GM21423 (cell line): ENCODE data around the gene ALDH1A2.
"Not testable (repeated sequence)": the region's sequence is repeated elsewhere in the genome, so short reads cannot be mapped to it uniquely, and the experiment has no call there.

Source experiments
- ATAC-seq: cut with Tn5 transposase; IDR thresholded peaks from one replicate; pipeline ENCODE4 v1.9.1; 2021; ENCODE audit warnings: mild to moderate bottlenecking, moderate library complexity; ENCODE audit not compliant: unreplicated experiment

Gene ALDH1A2

DNA sequence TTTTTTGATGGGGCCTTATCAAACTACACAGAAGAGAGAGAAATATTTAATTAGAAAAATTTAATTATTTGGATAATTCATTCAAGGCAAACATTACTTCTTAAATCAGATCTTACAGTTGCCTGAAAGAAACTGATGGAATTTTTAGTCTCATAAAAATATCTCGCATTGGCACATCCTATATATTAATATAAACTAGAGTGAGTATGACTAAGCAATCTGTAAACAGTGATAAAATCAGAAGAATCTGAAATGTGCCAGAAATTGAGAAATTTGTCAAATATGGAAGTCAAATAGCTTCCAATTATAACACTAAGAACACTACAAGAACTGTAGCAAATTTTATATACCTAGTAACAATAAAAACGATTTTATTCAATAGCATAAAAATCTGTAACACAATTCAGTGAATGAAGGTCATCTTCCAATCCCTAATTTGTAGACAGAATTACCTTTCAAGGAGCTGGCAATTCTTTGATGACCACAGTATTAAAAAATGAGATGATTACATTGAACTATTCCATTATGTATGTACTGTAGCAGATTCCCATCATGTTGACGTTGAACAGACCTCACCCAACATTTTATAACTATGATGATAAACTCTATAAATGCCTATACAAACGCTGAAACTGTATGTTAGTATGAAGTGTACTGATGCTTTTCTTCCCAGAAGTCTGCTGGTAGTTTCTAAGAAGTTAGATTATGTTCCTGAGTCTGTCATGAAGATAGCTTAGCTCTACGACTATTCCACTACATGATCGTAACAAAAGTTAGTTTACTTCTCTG lies 63.0 kb downstream of the ALDH1A2 start:
- ATAC-seq: no peak

DNA sequence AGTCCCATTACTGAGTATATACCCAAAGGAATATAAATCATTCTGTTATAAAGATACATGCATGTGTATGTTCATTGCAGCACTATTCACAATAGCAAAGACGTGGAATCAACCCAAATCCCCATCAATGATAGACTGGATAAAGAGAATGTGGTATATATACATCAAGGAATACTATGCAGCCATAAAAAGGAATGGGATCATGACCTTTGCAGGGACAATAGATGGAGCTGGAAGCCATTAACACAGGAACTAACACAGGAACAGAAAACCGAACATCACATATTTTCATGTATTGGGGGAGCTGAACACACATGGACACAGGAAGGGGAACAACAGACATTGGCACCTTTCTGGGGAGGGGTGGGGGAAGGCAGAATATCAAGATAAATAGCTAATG lies 65.8 kb downstream of the ALDH1A2 start:
- ATAC-seq: not testable (repeated sequence)

DNA sequence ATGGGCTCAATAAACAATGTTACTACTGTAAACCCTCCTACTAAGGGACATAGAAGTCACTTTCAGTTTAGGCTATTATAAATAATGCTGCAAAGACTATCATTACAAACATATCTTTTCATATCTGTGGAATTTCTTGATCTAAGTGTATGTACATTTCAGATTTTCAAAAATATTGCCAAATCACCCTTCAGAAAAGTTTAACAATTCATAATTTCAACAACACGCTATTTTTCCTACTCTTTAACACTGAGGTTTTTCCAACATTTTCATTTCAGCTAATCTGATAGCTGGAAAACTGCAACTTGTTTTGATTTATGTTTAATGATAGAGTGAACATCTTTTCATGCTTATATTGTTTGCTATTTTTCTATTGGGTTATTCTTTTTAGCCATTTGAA lies 69.0 kb downstream of the ALDH1A2 start:
- no peak for ATAC-seq

DNA sequence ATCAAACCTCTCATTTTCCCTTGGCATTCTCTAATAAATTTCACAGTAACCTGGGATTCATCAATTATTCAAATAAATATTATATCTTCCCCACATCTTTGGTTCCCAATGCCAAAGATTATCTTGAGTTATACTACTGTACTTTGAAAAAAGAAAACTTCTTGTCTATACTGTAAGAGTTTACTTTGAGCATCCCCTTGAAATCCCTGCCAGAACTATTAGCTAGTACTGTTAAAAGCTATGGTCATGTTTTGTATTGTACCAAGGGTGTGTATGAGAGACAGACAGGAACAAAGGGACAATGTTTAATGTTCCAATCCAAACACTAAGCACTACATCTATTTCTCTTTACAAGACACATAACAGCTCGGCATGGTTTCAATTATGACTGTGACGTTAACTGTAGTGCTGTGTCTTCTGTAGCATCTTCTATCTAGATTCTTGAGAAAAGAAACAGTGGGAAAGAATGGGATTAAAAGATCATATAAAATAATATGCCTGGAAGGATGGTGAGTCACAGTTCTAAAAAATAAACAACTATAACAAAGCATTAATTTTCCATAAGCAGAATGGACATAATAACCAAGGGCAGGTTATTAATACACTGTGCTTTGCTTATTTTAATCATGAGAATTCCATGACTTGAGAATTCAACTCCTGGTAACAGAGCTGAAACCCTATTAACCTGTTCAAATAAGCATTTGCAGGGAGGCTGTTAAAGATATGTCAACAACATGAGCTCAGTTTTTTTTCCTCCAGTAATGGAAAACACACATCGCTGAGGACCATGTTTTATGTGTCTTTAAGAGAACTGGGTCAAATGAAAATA lies 71.1 kb downstream of the ALDH1A2 start:
- ATAC-seq: no peak

DNA sequence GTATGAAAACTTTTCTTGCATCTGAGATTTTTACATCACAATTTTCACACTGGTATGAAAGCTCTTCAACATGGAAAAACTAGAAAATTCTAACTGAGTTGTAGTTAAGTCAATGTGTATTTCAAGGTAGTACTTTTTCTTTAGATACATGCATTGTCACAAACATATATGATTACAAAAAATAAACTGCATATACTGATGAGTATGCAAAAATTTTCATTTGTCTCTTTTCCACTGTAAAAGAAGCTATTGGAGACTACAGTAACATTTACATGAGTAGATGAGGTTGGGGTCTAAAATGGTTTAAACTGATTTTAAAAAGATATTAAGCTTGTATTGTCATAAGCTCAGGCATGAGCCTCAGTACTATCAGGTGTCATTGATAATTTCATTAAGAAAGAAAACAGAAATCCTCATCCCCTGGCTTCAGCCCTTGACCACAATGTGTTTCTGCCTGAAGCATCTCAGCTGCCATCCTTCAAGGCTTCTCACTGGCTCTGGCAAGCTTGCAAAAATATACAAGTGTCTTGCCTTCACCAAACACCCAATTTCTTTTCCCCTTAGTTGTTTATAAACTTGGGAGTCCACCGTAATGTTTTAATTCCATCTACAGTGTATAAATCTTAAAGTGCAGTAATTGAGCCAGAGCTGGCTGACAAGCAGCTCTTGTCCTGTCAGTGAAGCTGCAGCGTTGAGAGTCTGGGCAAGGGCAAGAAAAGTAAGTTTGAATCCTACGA lies 71.9 kb downstream of the ALDH1A2 start:
- ATAC-seq: no peak

DNA sequence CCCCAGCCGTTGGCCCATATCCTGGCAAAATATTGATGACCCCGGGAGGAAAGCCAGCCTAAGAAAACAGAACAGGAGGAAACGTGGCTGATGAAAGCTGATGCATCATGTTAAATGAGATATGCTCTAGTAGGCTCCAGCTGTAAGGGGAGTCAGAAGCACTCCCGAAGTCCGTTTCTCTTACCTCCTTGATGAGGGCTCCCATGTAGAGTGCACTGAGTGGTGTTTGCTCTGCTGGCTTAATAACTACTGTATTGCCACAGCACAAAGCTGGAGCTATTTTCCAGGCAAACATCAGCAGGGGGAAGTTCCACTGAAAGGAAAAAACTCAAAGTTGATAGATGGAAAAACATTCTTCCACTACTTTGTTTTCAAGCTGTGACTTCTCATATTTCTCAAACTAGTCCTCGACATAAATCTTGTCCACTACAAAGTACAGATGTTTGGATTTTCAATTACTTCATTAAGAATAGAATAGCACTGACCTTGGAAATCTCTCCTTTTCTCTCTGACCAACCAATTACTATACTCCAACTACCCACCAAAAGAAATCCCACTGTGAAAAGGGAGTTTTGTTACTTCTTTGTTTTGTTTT lies 72.7 kb downstream of the ALDH1A2 start:
- no peak for ATAC-seq

DNA sequence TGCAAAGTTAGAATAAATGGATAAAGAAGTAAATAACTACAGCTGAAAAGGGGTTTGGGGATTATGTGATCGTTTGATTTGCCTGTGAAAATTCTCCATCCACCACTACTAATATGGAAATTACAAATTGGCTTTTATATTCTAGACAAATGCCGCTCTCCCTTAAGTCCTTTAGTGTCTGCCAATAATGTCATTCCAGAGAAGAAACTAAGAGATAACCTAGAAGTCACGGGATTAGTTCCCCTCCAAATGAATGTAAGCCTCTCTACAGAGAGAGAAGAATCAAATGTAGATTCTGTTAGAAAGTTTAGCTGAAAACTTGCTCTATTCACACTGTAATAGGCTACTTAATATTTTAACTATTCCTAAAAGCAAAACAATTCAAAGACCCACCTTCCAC lies 92.0 kb downstream of the ALDH1A2 start:
- ATAC-seq: no peak

DNA sequence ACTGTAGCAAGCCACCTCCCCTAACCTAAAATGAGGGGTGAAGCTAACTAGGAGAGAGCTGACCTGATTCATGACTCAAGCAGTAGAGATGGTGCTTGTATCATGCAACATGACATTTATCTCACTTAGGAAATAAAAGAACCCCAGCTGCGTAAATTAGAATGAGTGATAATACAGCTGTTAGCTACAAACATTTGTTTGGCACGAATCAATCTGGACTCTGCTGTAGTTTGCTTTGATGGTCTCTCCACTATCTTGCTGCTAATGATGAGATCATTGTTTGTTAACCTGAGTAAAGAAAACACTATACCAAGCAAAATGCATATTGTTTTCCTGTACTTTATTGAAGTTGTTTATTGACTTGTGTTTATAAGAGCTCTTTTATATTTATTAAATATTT lies 92.6 kb downstream of the ALDH1A2 start:
- no peak for ATAC-seq

DNA sequence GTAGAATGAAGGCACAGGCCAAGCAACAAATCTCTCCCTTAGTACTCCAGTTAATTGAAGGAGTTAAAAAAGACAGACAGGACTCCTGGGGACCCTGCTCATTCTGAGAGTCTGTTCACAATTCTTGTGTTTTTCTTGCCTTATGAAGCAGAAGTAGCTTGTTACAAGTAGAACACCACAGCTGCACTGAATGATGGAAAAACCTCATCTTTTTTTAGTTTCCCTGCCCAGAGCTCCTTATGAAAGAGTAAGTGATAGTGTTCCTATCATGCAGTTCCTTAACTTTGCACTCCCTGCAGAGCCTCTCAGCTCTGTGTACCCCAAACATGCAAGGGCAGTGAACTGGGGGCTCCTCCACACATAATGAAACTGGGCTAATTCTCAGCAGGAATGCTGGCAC lies 95.5 kb downstream of the ALDH1A2 start:
- no peak for ATAC-seq

DNA sequence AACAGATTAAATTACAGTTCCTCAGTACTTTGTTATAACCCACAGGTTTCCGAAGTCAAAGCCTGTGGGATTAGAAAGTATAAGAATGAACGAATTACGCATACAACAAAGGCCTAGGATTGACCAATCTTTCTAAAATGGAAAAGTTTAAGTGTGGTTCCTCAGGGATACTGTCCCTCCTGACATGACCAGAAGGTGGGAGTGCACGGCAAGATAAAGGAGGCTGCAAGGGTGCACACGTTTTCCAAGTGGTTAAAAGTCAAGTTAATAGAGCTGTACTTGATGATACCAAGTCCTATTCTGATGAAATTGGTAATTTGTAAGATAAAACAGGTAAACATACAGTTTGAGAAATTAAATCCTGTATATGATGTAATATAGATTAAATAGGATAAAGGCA lies 96.2 kb downstream of the ALDH1A2 start:
- ATAC-seq: no peak

DNA sequence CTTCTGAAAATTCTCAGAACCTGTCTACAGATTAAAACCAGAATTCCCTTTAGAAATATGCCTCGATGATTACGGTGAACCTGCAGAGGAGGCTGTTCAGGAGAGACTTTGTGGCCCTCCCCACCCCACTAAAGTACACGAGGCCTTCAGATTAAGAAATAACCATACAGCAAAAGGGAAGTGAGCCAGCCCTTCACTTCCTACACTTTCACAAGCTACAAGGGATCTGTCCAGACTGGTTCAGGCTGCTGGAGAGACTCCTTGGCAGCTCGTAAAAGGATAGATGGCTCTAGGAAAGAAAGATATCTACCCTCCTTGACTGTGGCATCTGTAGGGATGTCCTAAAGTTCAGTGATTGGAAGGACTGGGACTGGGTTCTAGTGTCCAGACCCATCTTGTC lies 102.6 kb downstream of the ALDH1A2 start:
- no peak for ATAC-seq

DNA sequence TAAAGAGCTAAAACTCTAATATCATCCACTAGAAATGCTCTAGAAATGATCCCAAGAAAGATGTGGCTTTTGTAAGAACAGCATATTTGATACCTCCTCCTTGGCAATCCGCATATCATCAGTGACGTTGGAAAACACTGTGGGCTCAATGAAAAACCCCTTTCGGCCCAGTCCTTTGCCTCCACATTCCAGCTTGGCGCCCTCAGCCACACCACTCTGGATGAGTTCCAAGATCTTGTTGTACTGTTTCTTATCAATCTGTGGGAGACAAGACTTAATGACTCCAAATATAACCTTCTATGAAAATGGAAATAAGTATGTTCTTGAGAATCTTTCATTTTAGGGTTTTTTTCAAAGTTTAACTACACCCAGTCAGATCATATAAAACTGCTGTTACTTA lies 103.6 kb downstream of the ALDH1A2 start:
- no peak for ATAC-seq

DNA sequence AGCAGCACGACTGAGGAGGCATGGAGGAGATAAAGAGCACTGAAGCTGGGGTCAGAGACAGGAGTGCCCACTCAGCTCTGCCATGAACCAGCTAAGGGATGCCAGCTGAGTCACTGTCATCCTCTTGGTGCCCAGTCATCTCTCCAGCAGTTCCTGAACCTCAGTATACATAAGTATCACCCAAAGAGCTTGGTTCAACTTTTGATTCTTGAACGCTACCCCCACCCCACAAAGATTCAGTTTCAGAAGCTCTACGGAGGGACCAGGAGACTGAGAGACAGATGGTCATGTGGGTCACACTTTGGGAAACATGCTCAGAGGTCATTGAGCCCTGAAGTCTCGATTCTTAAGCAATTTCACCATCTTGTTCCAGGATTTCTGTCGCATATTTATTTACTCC lies 108.4 kb downstream of the ALDH1A2 start:
- ATAC-seq: no peak

DNA sequence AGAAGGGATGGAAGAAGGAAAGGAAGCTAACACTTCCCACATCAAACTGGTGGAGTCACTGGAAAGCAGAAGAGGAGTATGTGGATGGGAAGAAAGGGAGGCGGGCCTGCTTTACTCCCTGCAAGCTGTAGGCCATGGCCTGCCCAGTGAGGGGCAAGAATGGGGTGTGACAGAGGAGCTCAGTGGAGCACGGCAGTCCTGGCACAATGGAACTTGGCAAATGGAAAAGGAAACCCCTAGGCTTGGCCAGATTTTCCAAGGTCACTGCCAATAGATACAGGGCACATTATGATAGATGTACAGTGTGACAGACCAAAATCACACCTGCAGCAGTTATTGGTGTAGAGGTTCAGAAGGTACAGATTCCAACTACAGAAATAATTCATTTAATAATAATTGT lies 111.6 kb downstream of the ALDH1A2 start:
- ATAC-seq: no peak

DNA sequence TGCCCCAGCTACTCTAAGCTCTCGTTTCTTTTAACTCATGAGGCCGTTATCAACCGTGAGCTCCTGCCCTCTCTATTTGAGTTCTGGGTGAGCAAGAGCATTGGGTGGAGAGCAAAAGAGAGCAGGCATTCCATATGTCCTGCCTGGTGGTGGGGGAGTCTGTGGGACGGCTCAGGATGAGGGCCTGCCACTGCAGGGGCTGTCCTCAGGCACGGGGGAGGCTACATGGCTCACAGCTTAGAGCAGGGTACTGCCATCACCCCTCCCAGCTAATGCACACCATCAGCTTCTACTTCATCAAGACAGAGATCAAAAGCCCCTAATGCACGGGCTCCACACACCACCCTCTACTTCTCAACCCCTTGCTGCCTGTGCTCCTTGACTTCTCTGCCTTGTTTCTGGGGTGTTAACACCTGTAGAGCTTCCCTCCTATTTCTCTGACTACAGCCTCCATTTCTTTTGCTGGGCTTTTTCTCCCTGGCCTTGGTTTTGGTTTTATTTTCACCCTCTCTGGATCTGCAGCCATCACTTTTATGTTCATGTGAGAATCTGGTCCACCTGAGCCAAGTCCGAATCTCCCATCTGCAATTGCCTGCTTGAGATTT lies 114.1 kb downstream of the ALDH1A2 start:
- ATAC-seq: no peak

DNA sequence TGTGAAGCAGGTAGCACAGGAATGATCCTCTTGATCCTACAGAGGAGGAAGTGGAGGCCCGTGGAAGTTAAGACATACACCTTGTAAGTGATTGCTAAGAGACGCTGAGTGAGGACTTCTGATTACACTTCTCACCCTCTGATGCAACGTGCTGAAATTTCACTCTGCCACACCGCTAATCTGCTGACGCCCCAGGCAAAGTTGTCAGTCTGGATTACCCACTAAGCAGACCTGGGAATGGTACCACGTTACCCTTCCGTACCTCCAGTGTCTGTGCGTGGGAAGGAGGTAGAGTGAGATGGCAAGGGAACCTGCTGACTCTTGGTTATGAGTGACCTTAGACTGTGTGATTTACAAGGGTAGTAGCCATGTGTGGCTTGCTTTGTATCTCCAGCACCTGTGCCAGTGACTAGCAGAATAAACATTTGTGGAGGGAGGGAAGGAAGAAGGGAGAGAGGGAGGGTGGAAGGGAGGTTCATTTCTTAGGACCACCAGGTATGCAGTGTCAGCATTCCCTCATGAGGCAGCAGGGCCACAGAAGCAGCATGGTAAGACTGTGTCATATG lies 115.0 kb downstream of the ALDH1A2 start:
- ATAC-seq: no peak

DNA sequence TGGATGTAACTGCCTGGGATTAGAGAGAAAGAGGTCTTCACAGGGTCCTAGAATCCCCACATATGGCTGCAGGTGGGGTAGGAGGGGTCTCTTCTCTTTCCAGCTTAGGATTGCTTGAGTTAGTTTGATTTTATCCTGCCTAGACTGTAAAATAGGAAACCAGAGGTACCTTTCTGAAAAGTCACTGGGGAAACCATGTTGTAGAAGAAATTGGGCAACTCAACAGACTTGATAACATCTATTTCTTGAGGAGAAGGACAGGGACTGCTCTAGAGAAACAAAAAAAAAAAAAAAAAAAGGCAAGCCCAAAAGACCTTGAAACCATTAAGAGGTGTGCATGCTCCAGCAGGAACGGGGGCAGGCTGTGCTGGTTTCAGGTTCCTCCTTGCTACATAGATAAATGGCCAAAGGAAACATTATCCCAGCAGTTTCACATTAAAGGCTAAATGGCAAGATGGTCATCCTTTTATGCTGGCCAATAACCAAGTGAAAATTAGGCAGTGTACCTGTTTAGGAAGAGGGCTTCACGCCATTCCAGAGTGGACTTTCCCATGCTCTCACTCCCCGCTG lies 116.1 kb downstream of the ALDH1A2 start:
- ATAC-seq: no peak

DNA sequence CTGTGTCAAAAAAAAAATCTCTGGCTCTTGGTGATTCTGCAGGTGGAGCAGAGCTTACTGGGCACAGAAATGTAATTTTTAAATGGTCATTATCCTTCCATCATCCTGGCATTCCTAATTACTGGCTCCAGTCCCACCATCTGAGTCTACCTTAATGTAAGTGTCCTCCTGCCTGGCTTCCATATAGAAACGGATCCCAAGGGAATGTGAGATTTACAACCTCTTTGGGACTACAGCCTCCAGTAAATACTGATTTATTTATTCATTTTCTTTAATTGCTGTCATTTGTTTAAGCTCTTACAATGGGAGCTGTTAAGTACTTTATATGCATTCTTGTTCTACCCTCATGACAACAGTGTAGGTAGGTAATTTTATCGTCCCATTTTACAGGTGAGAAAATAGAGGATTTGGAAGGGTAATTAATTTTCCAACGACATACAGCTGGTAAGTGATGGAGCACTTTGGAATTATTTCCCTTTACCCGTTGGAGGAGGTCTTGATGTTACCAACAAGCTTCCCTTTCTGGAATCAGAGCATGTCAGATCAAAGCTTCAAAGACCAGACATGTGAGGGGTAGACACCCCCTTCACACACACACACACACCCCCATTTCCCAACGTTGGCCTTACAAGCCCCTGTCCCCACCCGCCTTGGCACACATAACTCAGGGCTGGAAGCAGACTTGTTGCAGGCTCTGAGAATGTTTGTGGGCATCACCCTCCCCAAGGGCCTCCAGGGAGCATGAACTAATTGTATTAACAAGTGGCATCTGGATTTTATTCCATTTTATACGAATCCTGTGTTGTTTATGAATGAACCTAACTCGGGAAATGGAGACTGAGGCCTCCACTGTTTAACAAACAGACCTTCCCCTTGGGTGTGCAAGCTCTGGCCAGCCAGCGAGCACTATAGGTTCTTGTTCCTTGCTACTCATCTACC lies 116.9 kb downstream of the ALDH1A2 start:
- ATAC-seq: no peak

DNA sequence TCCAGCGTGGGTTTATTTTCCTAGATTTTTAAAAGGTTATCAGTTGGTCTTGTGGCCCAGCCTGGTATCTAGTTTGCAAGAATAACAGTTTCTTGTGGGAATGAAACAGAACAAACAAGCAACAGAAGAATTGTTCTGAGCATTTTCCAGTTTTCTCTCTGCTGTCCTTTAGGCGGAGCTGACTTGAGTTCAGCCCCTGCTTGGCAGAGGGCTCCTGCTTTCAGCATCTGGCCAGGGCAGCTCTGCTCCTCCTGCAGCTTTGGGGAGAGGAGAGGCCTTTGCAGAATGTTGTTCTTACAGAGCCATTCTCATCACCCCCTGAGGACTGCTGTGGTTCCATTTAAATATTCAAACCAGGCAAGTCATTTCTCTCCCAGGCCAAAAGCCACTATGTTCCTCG lies 117.7 kb downstream of the ALDH1A2 start:
- no peak for ATAC-seq
